Activated CD8-positive, alpha-beta T cell treated with anti-CD3 and anti-CD28 coated beads for 36 hours (primary cell): ENCODE data around the gene TNRC6B. TPM values are rescaled to one million over a fixed set of nuclear protein-coding genes. Genes with fewer than 3 reads are reported as not detected.

Source experiments
- ATAC-seq: fragments of 200-7000 bp; cut with Tn5 transposase; one replicate; pipeline ENCODE4 v1.10.0; 2021; ENCODE audit warnings: mild to moderate bottlenecking, moderate library complexity
- CTCF ChIA-PET: fragments of 350-600 bp; sonication (Branson Sonifier 250); formaldehyde crosslinking; loops from one replicate; lab custom pipeline; 2021; ENCODE audit warnings: antibody characterized with exemption; lab: Charles Lee
- POLR2A ChIA-PET: fragments of 350-600 bp; sonication (Branson Sonifier 250); formaldehyde crosslinking; loops from one replicate; lab custom pipeline; 2021; ENCODE audit warnings: antibody characterized with exemption; lab: Charles Lee
- DNase-seq: peaks from one replicate; pipeline ENCODE4 v3.0.0-alpha.2; 2020
- H3K27ac Mint-ChIP-seq: one replicate; pipeline ENCODE4 v1.8.0; 2021; ENCODE audit warnings: mild to moderate bottlenecking, mixed read lengths
- H3K27me3 Mint-ChIP-seq: one replicate; pipeline ENCODE4 v1.8.0; 2021; ENCODE audit warnings: mixed read lengths
- H3K36me3 Mint-ChIP-seq: one replicate; pipeline ENCODE4 v1.8.0; 2021; ENCODE audit warnings: low read depth, mixed read lengths
- H3K4me1 Mint-ChIP-seq: one replicate; pipeline ENCODE4 v1.8.0; 2021; ENCODE audit warnings: low read depth, mixed read lengths
- H3K4me3 Mint-ChIP-seq: one replicate; pipeline ENCODE4 v1.8.0; 2021; ENCODE audit warnings: mild to moderate bottlenecking, moderate library complexity, mixed read lengths
- H3K9me3 Mint-ChIP-seq: one replicate; pipeline ENCODE4 v1.8.0; 2021; ENCODE audit warnings: mixed read lengths
- intact Hi-C: fragments of 100-400 bp; cut with micrococcal nuclease; formaldehyde crosslinking; loops from one replicate; pipeline ENCODE4 v1.10.0; 2022
- total RNA-seq, 2 experiments: library from RNA; stranded (reverse); gene quantifications; one replicate each; pipeline ENCODE4 v1.2.3, GENCODE V29; 2021
- TF ChIP-seq, protein P1 (sequence below): fragments of 200-600 bp; IDR thresholded peaks from one replicate; pipeline ENCODE4 v1.8.0; 2022; ENCODE audit warnings: antibody characterized with exemption, mild to moderate bottlenecking

The TNRC6B gene
- total RNA-seq, 2 experiments from 2014 or later: 42.6 to 45.2 TPM

DNA sequence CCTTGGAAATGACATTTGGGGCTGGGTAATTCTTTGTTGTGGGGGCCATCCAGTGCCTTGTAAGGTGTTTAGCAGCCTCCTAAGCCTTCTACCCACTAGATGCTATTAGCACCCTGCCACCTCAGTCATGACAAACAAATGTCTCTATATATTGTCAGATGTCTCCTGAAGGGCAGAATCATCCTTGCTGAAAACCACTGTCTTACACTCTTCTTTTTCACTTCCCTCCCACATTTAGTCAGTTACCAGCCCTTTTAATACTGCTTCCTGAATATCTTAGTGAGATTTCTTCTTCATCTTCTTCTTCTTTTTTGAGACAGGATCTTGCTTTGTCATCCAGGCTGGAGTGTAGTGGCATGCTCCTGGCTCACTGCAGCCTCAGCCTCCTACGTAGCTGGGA is 33.1 kb downstream of the TNRC6B start:
- intact Hi-C loops: no loop called here
- H3K4me3 Mint-ChIP-seq: no peak overlapping the region
- DNase-seq (peak; percentile 36), ATAC-seq (peak; percentile 87)
- TF ChIP-seq, protein P1, sequence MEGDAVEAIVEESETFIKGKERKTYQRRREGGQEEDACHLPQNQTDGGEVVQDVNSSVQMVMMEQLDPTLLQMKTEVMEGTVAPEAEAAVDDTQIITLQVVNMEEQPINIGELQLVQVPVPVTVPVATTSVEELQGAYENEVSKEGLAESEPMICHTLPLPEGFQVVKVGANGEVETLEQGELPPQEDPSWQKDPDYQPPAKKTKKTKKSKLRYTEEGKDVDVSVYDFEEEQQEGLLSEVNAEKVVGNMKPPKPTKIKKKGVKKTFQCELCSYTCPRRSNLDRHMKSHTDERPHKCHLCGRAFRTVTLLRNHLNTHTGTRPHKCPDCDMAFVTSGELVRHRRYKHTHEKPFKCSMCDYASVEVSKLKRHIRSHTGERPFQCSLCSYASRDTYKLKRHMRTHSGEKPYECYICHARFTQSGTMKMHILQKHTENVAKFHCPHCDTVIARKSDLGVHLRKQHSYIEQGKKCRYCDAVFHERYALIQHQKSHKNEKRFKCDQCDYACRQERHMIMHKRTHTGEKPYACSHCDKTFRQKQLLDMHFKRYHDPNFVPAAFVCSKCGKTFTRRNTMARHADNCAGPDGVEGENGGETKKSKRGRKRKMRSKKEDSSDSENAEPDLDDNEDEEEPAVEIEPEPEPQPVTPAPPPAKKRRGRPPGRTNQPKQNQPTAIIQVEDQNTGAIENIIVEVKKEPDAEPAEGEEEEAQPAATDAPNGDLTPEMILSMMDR: no peak
- CTCF ChIA-PET: interaction anchor here (1.3 kb wide), 1 partner anchor 9 kb away, joined by 3 read pairs; no protein-coding TSS in a partner anchor
- no peaks in the 10 kb centered on the region for H3K9me3 Mint-ChIP-seq
- H3K27ac Mint-ChIP-seq: peak overlapping the region; percentile 72
- H3K27me3 Mint-ChIP-seq: no peaks in the 10 kb centered on the region
- H3K4me1 Mint-ChIP-seq: peaks cover 70% of the 10 kb centered on the region
- H3K36me3 Mint-ChIP-seq: peaks cover 11% of the 10 kb centered on the region
- POLR2A ChIA-PET: interaction anchor here (0.6 to 1.5 kb wide), 3 partner anchors 14 to 52 kb away, joined by 3 to 7 read pairs (median 5); no protein-coding TSS in a partner anchor

DNA sequence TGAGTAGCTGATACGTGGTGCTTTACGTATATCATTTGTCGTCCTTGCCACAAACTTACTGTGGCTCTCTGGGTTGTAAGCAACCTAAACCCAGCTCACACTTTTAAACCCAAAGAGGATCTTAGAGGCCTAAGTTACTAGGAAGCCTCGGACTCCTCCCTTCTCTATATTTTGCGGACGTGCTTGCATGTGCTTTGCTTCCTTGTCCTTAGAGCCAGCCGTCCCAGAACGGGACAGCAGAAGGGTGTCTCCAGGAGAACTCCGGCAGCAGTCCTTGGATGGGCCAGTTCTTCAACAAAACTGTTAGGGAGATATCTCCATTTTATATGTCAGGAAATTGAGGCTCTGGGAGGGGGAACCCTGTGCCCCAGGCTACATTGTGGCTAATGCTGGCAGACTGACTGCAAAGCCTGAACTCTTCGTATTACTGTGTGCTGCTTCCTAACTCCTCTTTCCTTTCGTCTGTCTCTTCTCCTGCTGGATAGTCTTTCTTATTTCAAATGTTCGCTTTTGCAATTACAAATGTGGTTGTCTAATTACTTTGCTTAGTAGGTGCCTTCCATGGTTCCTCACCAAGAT is 33.8 kb downstream of the TNRC6B start:
- no peak overlapping the region for H3K4me3 Mint-ChIP-seq
- TF ChIP-seq, protein P1: no peak
- peaks cover 13% of the 10 kb centered on the region for H3K36me3 Mint-ChIP-seq
- H3K9me3 Mint-ChIP-seq: no peaks in the 10 kb centered on the region
- ChIA-PET CTCF (interaction anchor here (1.1 kb wide), 1 partner anchor 9 kb away, joined by 3 read pairs; no protein-coding TSS in a partner anchor), POLR2A (interaction anchor here (0.9 to 1.2 kb wide), 2 partner anchors 30 to 53 kb away, joined by 5 read pairs; no protein-coding TSS in a partner anchor)
- peaks cover 77% of the 10 kb centered on the region for H3K4me1 Mint-ChIP-seq
- no peaks in the 10 kb centered on the region for H3K27me3 Mint-ChIP-seq
- intact Hi-C loops: no loop called here
- ATAC-seq (no peak), DNase-seq (no peak)
- peak overlapping the region; percentile 72 for H3K27ac Mint-ChIP-seq

DNA sequence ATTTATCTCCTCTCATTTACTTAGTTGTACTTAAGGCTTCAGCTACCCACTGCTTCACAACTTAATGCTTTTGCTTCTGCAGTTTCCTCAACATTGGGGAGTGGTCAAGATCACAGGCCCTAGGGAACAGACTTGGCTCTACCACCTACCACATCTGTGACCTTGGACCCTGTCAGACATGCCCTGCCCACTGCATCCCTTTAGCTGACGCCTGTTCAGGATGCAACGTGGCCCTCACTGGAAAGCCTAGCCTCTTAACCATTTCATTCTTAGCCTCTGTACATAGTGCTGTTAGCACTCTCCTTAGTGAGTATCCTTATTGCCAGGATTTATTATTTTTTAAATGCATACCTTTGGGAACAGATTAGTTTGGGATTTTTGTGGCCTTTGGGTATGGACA is 34.4 kb downstream of the TNRC6B start:
- peak overlapping the region; percentile 72 for H3K27ac Mint-ChIP-seq
- CTCF ChIA-PET: interaction anchor here (1.1 kb wide), 1 partner anchor 9 kb away, joined by 3 read pairs; no protein-coding TSS in a partner anchor
- no peak for DNase-seq
- no peak overlapping the region for H3K4me3 Mint-ChIP-seq
- peaks cover 83% of the 10 kb centered on the region for H3K4me1 Mint-ChIP-seq
- peaks cover 15% of the 10 kb centered on the region for H3K36me3 Mint-ChIP-seq
- H3K9me3 Mint-ChIP-seq: no peaks in the 10 kb centered on the region
- intact Hi-C loops: no loop called here
- TF ChIP-seq, protein P1: no peak
- H3K27me3 Mint-ChIP-seq: no peaks in the 10 kb centered on the region
- POLR2A ChIA-PET: interaction anchor here (1.2 kb wide), 1 partner anchor 52 kb away, joined by 5 read pairs; no protein-coding TSS in a partner anchor
- ATAC-seq: no peak

DNA sequence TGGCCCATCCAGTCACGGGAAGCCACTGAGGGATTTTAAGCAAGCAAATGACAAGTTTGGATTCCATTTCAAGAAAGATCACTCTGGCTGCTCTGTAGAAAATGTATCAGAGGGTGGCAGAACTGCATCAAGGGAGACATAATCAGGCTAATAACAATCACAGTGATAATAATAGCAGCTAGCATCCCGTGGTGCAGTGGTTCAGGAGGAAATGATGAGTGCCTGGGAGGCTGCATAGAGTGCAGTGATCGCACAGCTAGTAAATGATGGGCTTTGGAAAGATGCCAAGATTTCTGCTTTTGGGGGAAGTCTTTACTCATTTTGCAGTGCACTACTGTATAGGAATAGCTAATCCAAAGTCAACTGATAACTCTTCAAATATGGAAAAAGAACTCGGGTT is 35.8 kb downstream of the TNRC6B start:
- H3K4me1 Mint-ChIP-seq: peaks cover 85% of the 10 kb centered on the region
- H3K27ac Mint-ChIP-seq: peak overlapping the region; percentile 18
- ATAC-seq (no peak), DNase-seq (no peak)
- ChIA-PET POLR2A (interaction anchor here (0.8 to 1.0 kb wide), 2 partner anchors 135 to 169 kb away, joined by 3 to 4 read pairs; no protein-coding TSS in a partner anchor), CTCF (interaction anchor here (1.0 kb wide), 1 partner anchor 15 kb away, joined by 3 read pairs; no protein-coding TSS in a partner anchor)
- intact Hi-C loops: no loop called here
- TF ChIP-seq, protein P1: no peak
- H3K9me3 Mint-ChIP-seq: no peaks in the 10 kb centered on the region
- no peaks in the 10 kb centered on the region for H3K27me3 Mint-ChIP-seq
- no peak overlapping the region for H3K4me3 Mint-ChIP-seq
- H3K36me3 Mint-ChIP-seq: peaks cover 15% of the 10 kb centered on the region

DNA sequence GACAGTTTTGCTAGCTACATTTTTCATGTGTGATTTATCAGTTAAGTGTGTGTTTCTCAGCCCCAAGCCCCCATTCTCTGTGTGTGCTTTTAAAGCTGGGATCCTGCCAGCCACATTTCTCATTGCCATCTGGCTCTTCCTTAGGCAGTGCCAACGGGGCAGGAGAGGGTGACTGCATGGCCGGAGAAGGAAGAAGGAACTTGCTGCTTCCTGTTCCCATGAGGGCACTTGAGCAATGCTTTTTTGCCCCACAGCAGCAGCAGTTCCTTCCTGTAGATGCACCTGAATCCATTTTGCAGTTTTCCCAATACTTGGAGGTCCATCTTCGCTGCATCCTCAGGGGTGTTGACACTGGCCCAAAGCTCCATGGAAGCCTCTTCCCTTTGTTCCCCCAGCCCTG is 37.5 kb downstream of the TNRC6B start:
- ChIA-PET CTCF (interaction anchor here (1.1 to 1.9 kb wide), 4 partner anchors 9 to 133 kb away, joined by 3 to 9 read pairs (median 4); no protein-coding TSS in a partner anchor), POLR2A (interaction anchor here (0.7 to 2.1 kb wide), 7 partner anchors 9 to 159 kb away, joined by 3 to 9 read pairs (median 5); partner anchors contain the start of genes ADSL and TNRC6B)
- Mint-ChIP-seq H3K4me1 (peaks cover 89% of the 10 kb centered on the region), H3K4me3 (peak overlapping the region; percentile 72), H3K27ac (peak overlapping the region; percentile 96), H3K36me3 (peaks cover 15% of the 10 kb centered on the region), H3K27me3 (no peaks in the 10 kb centered on the region), H3K9me3 (no peaks in the 10 kb centered on the region)
- intact Hi-C loops: no loop called here
- TF ChIP-seq, protein P1: no peak
- DNase-seq (no peak), ATAC-seq (no peak)
